ENCODE data around the gene CYSRT1.

CYSRT1 gene

DNA sequence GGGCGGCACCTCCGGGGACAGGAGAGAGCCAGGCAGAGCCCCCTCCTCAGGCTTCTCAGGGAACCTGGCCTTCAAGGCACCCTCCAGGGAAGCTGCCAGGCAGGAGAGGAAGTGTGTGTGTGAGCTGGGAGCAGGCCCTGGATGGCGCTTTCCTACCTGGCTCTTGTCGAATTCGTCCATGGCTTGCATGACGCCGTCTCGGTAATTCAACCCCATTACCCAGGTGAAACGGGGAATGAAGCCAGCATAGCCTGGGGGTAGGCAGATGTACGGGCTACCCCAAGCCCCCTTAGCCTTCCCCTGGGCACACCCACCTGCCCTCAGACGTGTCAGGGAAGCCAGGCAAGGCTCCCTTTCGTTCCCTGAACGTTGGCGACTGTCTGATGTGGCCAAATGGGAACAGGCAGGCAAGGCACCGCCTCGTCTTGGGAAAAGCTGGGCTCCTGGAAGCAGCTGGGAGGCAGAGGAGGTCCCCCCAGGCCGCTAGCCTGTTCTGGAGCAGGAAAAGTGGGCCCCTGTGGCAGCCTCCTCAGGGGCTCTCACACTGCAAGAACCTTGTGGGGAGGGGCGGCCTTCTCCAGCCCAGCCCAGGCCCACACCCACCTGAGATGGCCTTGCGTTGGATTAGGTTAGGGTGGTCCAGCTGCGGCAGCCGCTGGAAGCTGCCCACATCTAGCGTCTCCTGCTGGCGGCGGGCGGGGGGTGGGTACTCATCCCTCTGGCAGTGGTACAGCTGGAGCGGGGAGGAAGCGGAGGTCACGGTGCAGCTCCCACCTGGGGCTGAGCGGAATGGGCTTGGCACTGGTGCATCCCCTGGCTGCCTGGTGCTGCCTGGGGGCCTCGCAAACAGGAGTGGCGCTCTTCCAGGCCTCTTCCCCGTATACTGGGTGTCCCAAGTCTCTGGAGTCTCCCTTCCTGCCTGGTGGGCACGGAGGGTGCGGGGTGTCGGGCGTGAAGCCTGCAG, 19.8 kb downstream of the CYSRT1 start:
- ChIA-PET CTCF (interaction anchor here (0.6 to 3.6 kb wide), 4 partner anchors 8 to 208 kb away, joined by 5 to 29 read pairs (median 11); partner anchors contain the start of gene NELFB), POLR2A (interaction anchor here (0.9 to 11.5 kb wide), 12 partner anchors 8 to 454 kb away, joined by 3 to 336 read pairs (median 7); partner anchors contain the start of genes CYSRT1, MAN1B1, NELFB and RNF208)
- H3K4me3 ChIP-seq (ENCODE audit: low read depth, low read length): no peak overlapping the region
- no peaks in the 10 kb centered on the region for H3K9me3 ChIP-seq (ENCODE audit: control insufficient read depth, insufficient read depth, low read depth, low read length)
- peaks cover 0 to 26% of the 10 kb centered on the region in 2 experiments; a peak in 1 of 3 replicates for H3K36me3 ChIP-seq (ENCODE audit: control insufficient read depth in 2 of 2, insufficient read depth in 1 of 2, low read length in 2 of 2)
- 0 out of 2 replicates have a peak, but pooled peaks cover 3% of the 10 kb centered on the region for H3K4me1 ChIP-seq (ENCODE audit: control insufficient read depth, insufficient read depth, low read length)
- H3K27ac ChIP-seq (ENCODE audit: extremely low read depth, low read depth, low read length): no peak overlapping the region
- TF ChIP-seq ZNF184 (tag by site-specific recombination; IDR thresholded peaks at IDR 0.05): no peak
- no peak for TF ChIP-seq ZNF48 (tag by site-specific recombination; IDR thresholded peaks at IDR 0.05)
- TF ChIP-seq ZNF133 (tag by site-specific recombination; IDR thresholded peaks at IDR 0.05): no peak
- no peak for TF ChIP-seq ZNF747 (tag by site-specific recombination; IDR thresholded peaks at IDR 0.05)
- TF ChIP-seq, protein P1, sequence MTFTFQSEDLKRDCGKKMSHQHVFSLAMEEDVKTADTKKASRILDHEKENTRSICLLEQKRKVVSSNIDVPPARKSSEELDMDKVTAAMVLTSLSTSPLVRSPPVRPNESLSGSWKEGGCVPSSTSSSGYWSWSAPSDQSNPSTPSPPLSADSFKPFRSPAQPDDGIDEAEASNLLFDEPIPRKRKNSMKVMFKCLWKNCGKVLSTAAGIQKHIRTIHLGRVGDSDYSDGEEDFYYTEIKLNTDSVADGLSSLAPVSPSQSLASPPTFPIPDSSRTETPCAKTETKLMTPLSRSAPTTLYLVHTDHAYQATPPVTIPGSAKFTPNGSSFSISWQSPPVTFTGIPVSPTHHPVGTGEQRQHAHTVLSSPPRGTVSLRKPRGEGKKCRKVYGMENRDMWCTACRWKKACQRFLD (tag by site-specific recombination; IDR thresholded peaks at IDR 0.05): no peak
- no peak for TF ChIP-seq ZNF114 (tag by site-specific recombination; IDR thresholded peaks at IDR 0.05)
- TF ChIP-seq ZIC2 (tag by site-specific recombination; IDR thresholded peaks at IDR 0.05): peak; percentile 1
- TF ChIP-seq ZNF777 (tag by site-specific recombination; IDR thresholded peaks at IDR 0.05; ENCODE audit: borderline replicate concordance): no peak
- TF ChIP-seq KLF9 (tag by site-specific recombination; IDR thresholded peaks at IDR 0.05; ENCODE audit: low read depth): peak; percentile 50
- TF ChIP-seq PRDM1 (tag by site-specific recombination; IDR thresholded peaks at IDR 0.05): no peak
- no peak for TF ChIP-seq PRDM10 (tag by site-specific recombination; IDR thresholded peaks at IDR 0.05)
- no peak for TF ChIP-seq ZNF580 (tag by site-specific recombination; IDR thresholded peaks at IDR 0.05)
- peak; percentile 39 for TF ChIP-seq ZNF335 (tag by site-specific recombination; conservative IDR thresholded peaks at IDR 0.05)
- no peak for TF ChIP-seq ZSCAN16 (tag by site-specific recombination; IDR thresholded peaks at IDR 0.05)
- TF ChIP-seq ZNF19 (tag by site-specific recombination; IDR thresholded peaks at IDR 0.05; ENCODE audit: low read depth): no peak
- TF ChIP-seq GLI2 (tag by site-specific recombination; IDR thresholded peaks at IDR 0.05; ENCODE audit: borderline replicate concordance, low read depth): no peak
- no peak for TF ChIP-seq ZNF776 (tag by site-specific recombination; IDR thresholded peaks at IDR 0.05; ENCODE audit: borderline replicate concordance)
- TF ChIP-seq ZNF341 (tag by site-specific recombination; IDR thresholded peaks at IDR 0.05; ENCODE audit: low read depth): 0 out of 2 replicates have a peak, but pooled peaks have one; percentile 10
- TF ChIP-seq HOXD13 (CRISPR knock-in tag; IDR thresholded peaks at IDR 0.05; ENCODE audit: borderline replicate concordance): no peak
- no peak for TF ChIP-seq ZNF311 (tag by site-specific recombination; IDR thresholded peaks at IDR 0.05; ENCODE audit: borderline replicate concordance)
- no peak for TF ChIP-seq FEZF1 (tag by site-specific recombination; IDR thresholded peaks at IDR 0.05)
- no peak for TF ChIP-seq ZFP69B (tag by site-specific recombination; IDR thresholded peaks at IDR 0.05)
- peak; percentile 32; the same call in 1 of the 2 replicates for TF ChIP-seq GLIS2 (tag by site-specific recombination; IDR thresholded peaks at IDR 0.05)
- no peak for TF ChIP-seq MEIS1 (CRISPR knock-in tag; IDR thresholded peaks at IDR 0.05; ENCODE audit: borderline replicate concordance)
- no peak for TF ChIP-seq ZNF18 (tag by site-specific recombination; IDR thresholded peaks at IDR 0.05)
- 0 out of 2 replicates have a peak, but pooled peaks have one; percentile 38 for TF ChIP-seq ZNF600 (tag by site-specific recombination; IDR thresholded peaks at IDR 0.05)
- no peak for TF ChIP-seq ZNF501 (tag by site-specific recombination; IDR thresholded peaks at IDR 0.05)
- TF ChIP-seq, protein P2, sequence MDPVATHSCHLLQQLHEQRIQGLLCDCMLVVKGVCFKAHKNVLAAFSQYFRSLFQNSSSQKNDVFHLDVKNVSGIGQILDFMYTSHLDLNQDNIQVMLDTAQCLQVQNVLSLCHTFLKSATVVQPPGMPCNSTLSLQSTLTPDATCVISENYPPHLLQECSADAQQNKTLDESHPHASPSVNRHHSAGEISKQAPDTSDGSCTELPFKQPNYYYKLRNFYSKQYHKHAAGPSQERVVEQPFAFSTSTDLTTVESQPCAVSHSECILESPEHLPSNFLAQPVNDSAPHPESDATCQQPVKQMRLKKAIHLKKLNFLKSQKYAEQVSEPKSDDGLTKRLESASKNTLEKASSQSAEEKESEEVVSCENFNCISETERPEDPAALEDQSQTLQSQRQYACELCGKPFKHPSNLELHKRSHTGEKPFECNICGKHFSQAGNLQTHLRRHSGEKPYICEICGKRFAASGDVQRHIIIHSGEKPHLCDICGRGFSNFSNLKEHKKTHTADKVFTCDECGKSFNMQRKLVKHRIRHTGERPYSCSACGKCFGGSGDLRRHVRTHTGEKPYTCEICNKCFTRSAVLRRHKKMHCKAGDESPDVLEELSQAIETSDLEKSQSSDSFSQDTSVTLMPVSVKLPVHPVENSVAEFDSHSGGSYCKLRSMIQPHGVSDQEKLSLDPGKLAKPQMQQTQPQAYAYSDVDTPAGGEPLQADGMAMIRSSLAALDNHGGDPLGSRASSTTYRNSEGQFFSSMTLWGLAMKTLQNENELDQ (tag by site-specific recombination; IDR thresholded peaks at IDR 0.05; ENCODE audit: low read depth): no peak
- peak; percentile 49; the same call in 1 of the 2 replicates for TF ChIP-seq ZBTB8A (tag by site-specific recombination; IDR thresholded peaks at IDR 0.05)
